ENCODE data around the gene PLAAT3.
A peak's percentile ranks its signal among the peaks of the same experiment; 100 is the strongest.
"Not testable (repeated sequence)": the region's sequence is repeated elsewhere in the genome, so short reads cannot be mapped to it uniquely, and the experiment has no call there.

The PLAAT3 gene

GRCh38 chr11:63608353-63609345, 5.6 kb downstream of the PLAAT3 start:
- DNase-seq, result no peak

- no peak for DNase-seq
Observed at GRCh38 chr11:63603180-63603518, 11.1 kb downstream of the PLAAT3 start.

- not testable (repeated sequence) for DNase-seq
Observed at GRCh38 chr11:63602290-63603179, 11.7 kb downstream of the PLAAT3 start.

DNA sequence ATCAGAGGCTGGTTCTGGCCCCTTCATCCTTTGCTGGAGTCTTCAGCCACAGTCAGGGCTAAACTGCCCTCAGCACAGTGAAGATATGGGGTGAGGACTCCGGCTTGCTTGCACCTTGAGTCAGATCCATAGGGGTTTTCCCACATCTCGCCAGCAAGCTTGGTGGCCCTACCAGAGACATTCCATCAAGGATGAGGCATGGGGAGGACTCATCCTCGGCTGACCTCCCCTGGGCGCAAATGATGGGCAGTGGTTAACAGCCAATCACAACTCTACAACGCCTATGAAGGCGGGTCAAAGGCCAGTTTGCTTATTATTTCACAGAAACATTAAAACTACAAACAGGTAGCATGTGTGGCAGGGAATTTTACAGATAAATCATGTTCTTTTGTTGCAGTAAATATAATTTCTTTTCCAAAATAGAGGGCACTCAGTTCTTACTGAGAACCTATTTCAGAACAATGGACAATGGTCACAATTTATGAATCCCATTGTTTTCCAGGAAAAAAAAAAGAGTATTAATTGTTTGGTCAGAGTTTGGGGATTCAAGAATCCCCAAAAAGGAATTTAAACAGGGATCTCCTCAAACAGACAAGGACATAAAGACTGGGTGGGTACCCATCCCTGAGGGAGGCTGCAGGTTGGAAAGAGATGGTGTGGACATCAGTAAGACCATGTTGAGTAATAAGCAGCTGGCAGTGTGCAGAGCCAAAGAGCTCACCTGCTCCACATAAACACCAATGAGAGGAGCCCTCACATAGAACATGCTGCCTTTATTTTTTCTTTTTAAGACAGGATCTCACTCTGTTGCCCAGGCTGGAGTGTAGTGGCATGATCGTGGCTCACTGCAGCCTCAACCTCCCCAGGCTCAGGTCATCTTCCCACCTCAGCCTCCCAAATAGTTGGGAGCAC, 14.8 kb downstream of the PLAAT3 start:
- no peak for DNase-seq

- no peak for DNase-seq
Observed at GRCh38 chr11:63598556-63598955, 15.7 kb downstream of the PLAAT3 start.

DNA sequence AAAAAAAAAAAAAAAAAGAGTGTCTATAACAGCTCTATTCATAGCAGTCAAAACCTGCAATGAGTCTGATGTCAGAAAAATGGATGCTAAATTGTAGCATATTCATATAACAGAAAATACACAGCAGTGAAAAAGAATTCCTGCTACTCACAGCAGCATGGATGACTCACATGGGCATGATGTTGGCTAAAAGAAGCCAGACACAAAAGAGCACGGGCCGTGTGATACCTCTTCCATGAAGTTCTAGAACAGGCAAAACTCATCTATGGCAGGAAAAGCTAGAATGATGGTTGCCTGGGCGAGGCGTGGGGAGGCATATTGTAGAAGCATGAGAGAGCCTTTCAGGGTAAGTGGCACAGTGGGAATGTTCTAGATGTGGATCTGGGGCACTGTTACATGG, 18.9 kb downstream of the PLAAT3 start:
- DNase-seq, result no peak

GRCh38 chr11:63592975-63593395, 21.2 kb downstream of the PLAAT3 start:
- no peak for DNase-seq

DNA sequence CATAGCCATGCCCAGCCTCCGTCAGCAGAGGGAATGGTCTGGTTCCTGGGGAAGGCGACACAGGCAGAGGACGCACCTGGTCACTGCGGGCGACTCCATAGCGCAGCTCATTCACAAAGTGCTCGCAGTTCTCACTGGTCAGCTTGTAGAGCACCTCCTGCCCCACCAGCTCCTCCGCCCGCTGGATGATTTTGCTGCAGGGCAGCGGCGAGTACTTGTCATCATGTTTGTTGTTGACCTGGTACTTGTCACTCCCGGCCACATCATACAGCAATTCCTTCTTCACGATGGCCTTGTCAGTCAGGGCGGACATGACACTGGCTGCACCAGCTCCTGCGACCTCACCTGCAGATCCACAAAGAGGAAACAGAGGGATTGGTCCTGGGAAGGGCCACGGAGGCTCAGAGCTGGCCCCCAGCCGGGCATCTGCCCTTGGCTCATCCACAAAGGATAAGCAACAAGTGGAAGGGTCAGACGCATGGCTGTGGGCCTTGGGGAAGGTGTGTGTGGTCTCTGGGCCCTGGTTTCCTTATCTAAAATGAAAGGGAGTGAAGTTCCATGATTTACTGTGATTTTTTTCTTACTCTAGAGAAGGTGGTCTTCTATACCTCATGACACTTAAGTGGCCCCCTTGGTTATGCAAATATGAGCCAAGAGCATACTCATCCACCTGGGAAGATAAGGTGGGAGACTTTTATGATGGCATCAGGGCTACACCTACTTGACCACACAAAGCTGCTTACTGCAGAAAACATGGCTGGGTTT, 24.0 kb downstream of the PLAAT3 start:
- no peak for DNase-seq

- no peak for DNase-seq
Observed at GRCh38 chr11:63589000-63589399, 25.2 kb downstream of the PLAAT3 start.

DNA sequence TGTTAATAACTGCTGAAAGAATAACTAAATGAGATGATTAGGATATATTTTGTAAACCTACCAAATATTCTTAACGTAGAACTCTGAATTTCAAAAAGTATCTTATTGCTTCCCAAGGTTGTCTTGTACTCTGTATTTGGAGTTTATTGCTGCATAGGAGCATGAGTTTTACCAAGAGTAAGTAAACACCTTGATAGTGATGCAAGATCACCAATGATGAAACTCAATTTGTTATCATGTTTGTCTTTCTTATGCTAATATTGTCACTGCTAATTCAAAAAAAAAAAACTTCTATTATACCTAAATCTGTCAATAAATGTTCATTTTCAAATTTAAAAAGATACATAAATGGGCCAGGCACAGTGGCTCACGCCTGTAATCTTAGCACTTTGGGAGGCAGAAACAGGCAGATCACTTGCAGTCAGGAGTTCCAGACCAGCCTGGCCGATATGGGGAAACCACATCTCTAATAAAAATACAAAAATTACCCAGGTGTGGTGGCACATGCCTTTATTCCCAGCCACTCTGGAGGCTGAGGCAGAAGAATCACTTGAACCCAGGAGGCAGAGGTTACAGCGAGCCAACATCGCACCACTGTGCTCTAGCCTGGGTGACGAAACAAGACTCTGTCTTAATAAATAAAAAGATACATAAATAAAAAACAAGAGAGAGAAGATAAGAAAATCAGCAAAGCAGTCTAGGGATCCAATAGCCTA, 27.6 kb downstream of the PLAAT3 start:
- no peak for DNase-seq

DNA sequence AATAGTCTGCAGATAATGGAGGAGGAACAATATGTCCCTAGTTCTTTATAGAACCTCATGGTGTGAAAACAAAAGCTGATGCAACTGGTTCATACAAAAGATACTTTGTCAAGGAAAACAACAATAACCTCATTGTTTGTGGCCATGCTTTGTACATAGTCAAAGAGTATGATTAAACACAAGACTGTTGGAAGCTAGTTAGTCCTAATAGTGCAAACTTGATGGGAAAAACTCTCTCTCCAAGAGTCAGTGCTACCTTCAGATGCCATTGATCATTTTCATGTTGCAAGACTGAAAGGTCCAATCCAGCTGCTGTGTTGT, 30.9 kb downstream of the PLAAT3 start:
- DNase-seq, result no peak

DNA sequence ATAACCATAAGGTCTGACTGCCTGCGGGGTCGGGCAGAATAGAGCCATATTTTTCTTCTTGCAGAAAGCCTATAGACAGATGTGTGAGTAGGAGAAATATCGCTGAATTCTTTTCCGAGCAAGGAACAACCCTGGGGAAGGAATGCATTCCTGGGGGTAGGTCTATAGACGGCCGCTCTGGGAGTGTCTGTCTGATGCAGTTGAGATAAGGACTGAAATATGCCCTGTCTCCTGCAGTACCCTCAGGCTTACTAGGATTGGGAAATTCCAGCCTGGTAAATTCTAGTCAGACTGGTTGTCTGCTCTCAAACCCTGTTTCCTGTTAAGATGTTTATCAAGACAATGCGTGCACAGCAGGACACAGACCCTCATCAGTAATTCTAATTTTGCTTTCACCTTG, 33.0 kb downstream of the PLAAT3 start:
- not testable (repeated sequence) for DNase-seq

GRCh38 chr11:63578882-63579281, 35.4 kb downstream of the PLAAT3 start:
- DNase-seq, result not testable (repeated sequence)

DNA sequence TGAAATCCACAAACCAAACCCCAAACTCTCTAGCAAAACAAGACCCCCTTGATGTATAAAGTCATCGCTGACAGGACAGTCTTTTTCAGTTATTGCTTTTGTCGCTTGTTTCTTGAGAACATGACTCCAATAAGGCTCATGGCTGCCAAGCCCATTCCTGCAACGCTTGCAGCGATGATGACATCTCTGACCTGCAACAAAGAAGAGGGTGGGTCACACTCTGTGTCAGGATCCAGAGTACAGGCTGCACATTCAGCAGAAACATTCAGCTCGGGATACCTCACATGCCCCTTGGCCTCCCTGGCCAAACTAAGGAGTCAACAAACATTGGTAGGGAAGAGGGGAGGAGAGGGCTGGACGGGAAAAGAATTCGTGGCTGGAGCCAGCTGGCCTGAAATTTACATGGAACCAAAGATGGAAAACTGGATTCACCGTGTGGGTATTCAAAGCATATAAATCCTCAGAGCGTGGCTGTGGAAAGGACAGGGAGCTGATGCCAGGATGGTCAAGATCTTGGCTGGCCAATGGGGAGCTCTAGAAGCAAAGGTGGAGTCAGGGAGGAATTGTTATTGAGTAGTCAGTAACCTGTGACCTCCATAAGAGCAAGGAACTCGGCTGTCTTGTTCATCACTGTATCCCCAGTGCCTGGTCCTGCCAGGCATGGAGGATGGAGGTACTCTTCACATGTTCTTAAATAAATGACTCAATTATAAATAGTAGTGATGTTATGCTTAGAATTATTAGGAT, 39.2 kb downstream of the PLAAT3 start:
- no peak for DNase-seq

- peak in 1 of 2 experiments; percentile 8 for DNase-seq
Observed at GRCh38 chr11:63573881-63574855, 40.1 kb downstream of the PLAAT3 start.

DNA sequence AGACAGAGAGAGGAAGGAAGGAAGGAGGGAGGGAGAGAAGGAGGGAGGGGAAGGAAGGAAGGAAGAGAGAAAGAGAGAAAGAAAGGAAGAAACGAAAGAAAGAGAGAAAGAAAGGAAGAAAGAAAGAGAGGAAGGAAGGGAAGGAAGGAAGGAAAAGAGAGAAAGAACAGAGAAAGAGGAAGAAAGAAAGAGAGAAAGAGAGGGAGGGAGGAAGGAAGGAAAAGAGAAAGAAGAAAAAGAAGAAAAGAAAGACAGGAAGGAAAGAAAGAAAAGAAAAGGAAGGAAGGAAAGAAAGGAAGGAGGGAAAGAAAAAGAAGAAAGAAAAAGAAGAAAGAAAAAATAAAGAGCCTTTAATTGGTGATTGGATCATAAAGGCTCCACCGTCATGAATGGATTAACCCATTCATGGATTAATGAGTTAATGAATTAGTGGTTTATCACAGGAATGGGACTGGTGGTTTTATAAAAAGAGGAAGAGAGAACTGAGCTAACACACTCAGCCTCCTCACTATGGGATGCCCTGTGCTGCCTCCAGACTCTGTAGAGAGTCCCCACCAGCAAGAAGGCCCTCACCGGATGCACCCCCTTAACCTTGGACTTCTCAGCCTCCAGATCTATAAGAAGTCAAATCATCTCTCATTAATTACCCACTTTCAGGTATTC, 42.1 kb downstream of the PLAAT3 start:
- DNase-seq, result no peak

- no peak for DNase-seq
Observed at GRCh38 chr11:63569570-63569969, 44.7 kb downstream of the PLAAT3 start.

DNA sequence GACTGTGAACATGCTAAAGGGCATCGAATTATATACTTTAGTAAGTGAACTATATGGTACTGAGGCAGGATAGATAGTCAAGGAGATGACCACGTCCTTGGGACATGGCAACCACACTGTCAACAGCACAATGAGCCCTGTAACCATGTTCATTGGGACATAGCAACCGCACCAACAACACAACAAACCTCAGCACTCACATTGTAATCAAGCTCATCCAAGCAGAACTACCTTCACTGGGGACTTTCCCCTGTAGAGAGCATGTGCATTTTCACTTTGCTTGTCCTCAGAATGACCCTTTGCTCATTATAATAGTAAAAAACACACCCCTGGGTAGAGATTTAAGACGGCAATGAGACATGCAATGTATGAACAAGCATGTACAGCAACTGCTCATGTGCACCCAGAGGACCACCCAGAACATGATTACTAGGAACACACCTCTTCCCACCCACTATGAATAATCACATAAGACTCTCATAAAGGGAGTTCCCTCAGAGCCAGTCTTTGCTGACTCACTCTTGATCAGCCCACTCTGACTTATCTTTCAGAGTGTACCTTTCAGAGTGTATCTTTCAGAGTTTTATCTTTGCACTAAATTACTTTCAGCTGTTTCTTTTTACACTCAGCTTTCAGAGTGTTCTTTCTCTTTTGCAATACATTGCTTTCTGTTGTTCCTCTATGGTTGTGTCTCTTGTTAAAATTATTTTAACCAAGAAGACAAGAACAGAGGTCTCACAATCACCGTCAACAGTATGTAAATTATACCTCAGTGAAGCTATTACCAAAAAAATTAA, 47.0 kb downstream of the PLAAT3 start:
- peak; percentile 46 to 55 for DNase-seq

Data from activated CD4-positive, alpha-beta T cell treated with anti-CD3 and anti-CD28 coated beads, Interleukin-2, amount 50 U/mL, for 4 hours (primary cell).